Skin of body (tissue), 2 donors: ENCODE data around the gene PLCG1. TPM values are rescaled to one million over a fixed set of nuclear protein-coding genes. Genes with fewer than 3 reads are reported as not detected.

Source experiments
- DNase-seq: peaks from one replicate; lab custom pipeline; 2025; lab: John Stamatoyannopoulos, UW
- total RNA-seq: library from RNA; depleted of rRNA; stranded (reverse); fragments of >200 nt; gene quantifications from one replicate; pipeline ENCODE4 v1.2.3, GENCODE V29; 2014

Gene PLCG1
- total RNA-seq, 1 donor from 2014 or later = 126 TPM

- DNase-seq = no peak
Measured at GRCh38 chr20:41166201-41167117, 29.1 kb downstream of the PLCG1 start.

GRCh38 chr20:41167118-41167470 is 29.8 kb downstream of the PLCG1 start:
- DNase-seq = no peak

- DNase-seq = no peak
Measured at GRCh38 chr20:41167481-41168253, 30.3 kb downstream of the PLCG1 start.

- DNase-seq = no peak
Measured at GRCh38 chr20:41168281-41169161, 31.2 kb downstream of the PLCG1 start.

GRCh38 chr20:41169162-41169690 is 31.9 kb downstream of the PLCG1 start:
- DNase-seq = no peak

- no peak for DNase-seq
Measured at GRCh38 chr20:41169791-41170351, 32.5 kb downstream of the PLCG1 start.

- no peak for DNase-seq
Measured at GRCh38 chr20:41170386-41171105, 33.2 kb downstream of the PLCG1 start.

GRCh38 chr20:41171736-41172295 is 34.5 kb downstream of the PLCG1 start:
- DNase-seq = no peak

- no peak for DNase-seq
Measured at GRCh38 chr20:41172296-41173140, 35.2 kb downstream of the PLCG1 start.

- DNase-seq = peak; percentile 62
Measured at GRCh38 chr20:41173161-41173721, 35.9 kb downstream of the PLCG1 start.

GRCh38 chr20:41173791-41174341 is 36.5 kb downstream of the PLCG1 start:
- no peak for DNase-seq

- DNase-seq = no peak
Measured at GRCh38 chr20:41174373-41174772, 37.0 kb downstream of the PLCG1 start.

GRCh38 chr20:41174782-41175181 is 37.4 kb downstream of the PLCG1 start:
- no peak for DNase-seq

- DNase-seq = no peak
Measured at GRCh38 chr20:41175201-41175651, 37.9 kb downstream of the PLCG1 start.

GRCh38 chr20:41175727-41176330 is 38.5 kb downstream of the PLCG1 start:
- no peak for DNase-seq

GRCh38 chr20:41176711-41177552 is 39.6 kb downstream of the PLCG1 start:
- DNase-seq = no peak

- DNase-seq = no peak
Measured at GRCh38 chr20:41177636-41178035, 40.3 kb downstream of the PLCG1 start.
